IMR-90 (cell line): ENCODE measurements around the gene ACAP1. TPM values are rescaled to one million over a fixed set of nuclear protein-coding genes. Genes with fewer than 3 reads are reported as not detected.

ENCODE experiments used
- ATAC-seq: fragments of 200-7000 bp; cut with Tn5 transposase; 2 replicates; pipeline ENCODE4 v1.9.1; 2020; ENCODE audit warnings: low read depth, mild to moderate bottlenecking, moderate library complexity
- BruUV-seq: library from RNA; stranded (reverse); fragments of 400-500 nt; replicated peaks from 2 replicates; lab custom pipeline; 2021; lab: Mats Ljungman, UMichigan
- CTCF ChIA-PET: fragments of 300-600 bp; formaldehyde crosslinking; extraction: SDS; loops from one replicate; lab custom pipeline; 2021; ENCODE audit warnings: antibody characterized with exemption; lab: Yijun Ruan, JAX
- POLR2A ChIA-PET: fragments of 300-600 bp; sonication (Branson Sonifier 250); formaldehyde crosslinking; loops from one replicate; lab custom pipeline; 2022; ENCODE audit warnings: antibody characterized with exemption; ENCODE audit not compliant: unreplicated experiment; lab: Charles Lee
- DNase-seq: peaks from one replicate; pipeline ENCODE4 v3.0.0; 2013
- H2AFZ ChIP-seq: replicated peaks from 2 replicates; pipeline ENCODE3; 2013; ENCODE audit warnings: low read length, mild to moderate bottlenecking; ENCODE audit not compliant: poor library complexity
- H2AK5ac ChIP-seq: 2 replicates; pipeline ENCODE4 v1.6.1; 2013; ENCODE audit warnings: low read depth, low read length, inconsistent platforms
- H2AK9ac ChIP-seq: replicated peaks from 2 replicates; pipeline ENCODE3; 2013; ENCODE audit warnings: mild to moderate bottlenecking, low read depth, low read length, moderate library complexity; ENCODE audit not compliant: poor library complexity
- H2BK120ac ChIP-seq: 2 replicates; pipeline ENCODE4 v1.6.1; 2013; ENCODE audit warnings: low read depth, low read length, inconsistent platforms
- H2BK15ac ChIP-seq: 3 replicates; pipeline ENCODE4 v1.6.1; 2013; ENCODE audit warnings: low read depth, low read length, inconsistent platforms
- H2BK20ac ChIP-seq: 2 replicates; pipeline ENCODE4 v1.6.1; 2013; ENCODE audit warnings: low read depth, mild to moderate bottlenecking, inconsistent platforms, low read length, moderate library complexity
- H2BK5ac ChIP-seq: 2 replicates; pipeline ENCODE4 v1.6.1; 2013; ENCODE audit warnings: mild to moderate bottlenecking, low read depth, low read length, inconsistent platforms; ENCODE audit not compliant: poor library complexity, severe bottlenecking
- H3K14ac ChIP-seq: replicated peaks from 2 replicates; pipeline ENCODE4 v1.6.1; 2013; ENCODE audit warnings: low read depth, low read length, inconsistent platforms
- H3K18ac ChIP-seq: 2 replicates; pipeline ENCODE4 v1.6.1; 2013; ENCODE audit warnings: low read depth, low read length, control low read depth
- H3K23ac ChIP-seq: 2 replicates; pipeline ENCODE4 v1.6.1; 2013; ENCODE audit warnings: low read depth, low read length, inconsistent platforms
- H3K27ac ChIP-seq: 2 replicates; pipeline ENCODE4 v1.5.1; 2013; ENCODE audit warnings: mild to moderate bottlenecking, control low read depth, low read length; ENCODE audit not compliant: insufficient read depth
- H3K27me3 ChIP-seq: 2 replicates; pipeline ENCODE4 v1.6.1; 2013; ENCODE audit warnings: low read length; ENCODE audit not compliant: control insufficient read depth, insufficient read depth
- H3K36me3 ChIP-seq: 2 replicates; pipeline ENCODE4 v1.6.1; 2013; ENCODE audit warnings: low read length, mixed read lengths; ENCODE audit not compliant: control insufficient read depth, insufficient read depth
- H3K4ac ChIP-seq: 2 replicates; pipeline ENCODE4 v1.6.1; 2013; ENCODE audit warnings: low read depth, low read length, inconsistent platforms
- H3K4me1 ChIP-seq: 2 replicates; pipeline ENCODE4 v1.6.1; 2013; ENCODE audit warnings: low read length, mixed read lengths; ENCODE audit not compliant: control insufficient read depth, insufficient read depth
- H3K4me2 ChIP-seq: 2 replicates; pipeline ENCODE4 v1.6.1; 2013; ENCODE audit warnings: low read depth, mild to moderate bottlenecking, control low read depth, low read length, moderate library complexity
- H3K4me3 ChIP-seq: 2 replicates; pipeline ENCODE4 v1.5.1; 2013; ENCODE audit warnings: low read depth, mild to moderate bottlenecking, control low read depth, low read length, moderate library complexity; ENCODE audit not compliant: insufficient read depth
- H3K56ac ChIP-seq: 2 replicates; pipeline ENCODE4 v1.6.1; 2013; ENCODE audit warnings: low read length, inconsistent platforms; ENCODE audit not compliant: insufficient read depth; ENCODE audit errors: extremely low read depth
- H3K79me1 ChIP-seq, 2 experiments: 2 replicates each; pipeline ENCODE4 v1.6.1; 2013; ENCODE audit warnings: low read length in 2 of 2, inconsistent platforms in 1 of 2, low read depth in 1 of 2
- H3K9ac ChIP-seq: 2 replicates; pipeline ENCODE4 v1.6.1; 2013; ENCODE audit warnings: low read depth, low read length, control low read depth
- H3K9me1 ChIP-seq: 2 replicates; pipeline ENCODE4 v1.6.1; 2013; ENCODE audit warnings: low read length, inconsistent platforms; ENCODE audit not compliant: insufficient read depth
- H3K9me3 ChIP-seq: 2 replicates; pipeline ENCODE4 v1.6.1; 2013; ENCODE audit warnings: low read length; ENCODE audit not compliant: control insufficient read depth, insufficient read depth
- H4K20me1 ChIP-seq: 2 replicates; pipeline ENCODE4 v1.6.1; 2013; ENCODE audit warnings: low read length, inconsistent platforms; ENCODE audit not compliant: insufficient read depth
- H4K5ac ChIP-seq: 2 replicates; pipeline ENCODE4 v1.6.1; 2013; ENCODE audit warnings: mild to moderate bottlenecking, low read depth, low read length, control low read depth
- H4K8ac ChIP-seq, 2 experiments: 2 replicates each; pipeline ENCODE4 v1.6.1; 2013; ENCODE audit warnings: low read depth in 2 of 2, low read length in 2 of 2, control low read depth in 1 of 2, inconsistent platforms in 1 of 2
- H4K91ac ChIP-seq: 2 replicates; pipeline ENCODE4 v1.6.1; 2013; ENCODE audit warnings: low read depth, low read length, inconsistent platforms; ENCODE audit not compliant: insufficient read depth
- BHLHE40 ChIP-seq: fragments of 150-350 bp; IDR thresholded peaks from 2 replicates; pipeline ENCODE4 v1.6.1; 2016; ENCODE audit warnings: mild to moderate bottlenecking, low read depth, low read length
- CEBPB ChIP-seq: IDR thresholded peaks from 2 replicates; pipeline ENCODE4 v1.6.1; 2012; ENCODE audit warnings: low read depth, low read length, improper control_type of control experiment
- CHD1 ChIP-seq: IDR thresholded peaks from 2 replicates; pipeline ENCODE4 v1.6.1; 2012; ENCODE audit warnings: low read depth, low read length, improper control_type of control experiment
- CTCF ChIP-seq: conservative IDR thresholded peaks from 2 replicates; pipeline ENCODE4 v1.5.1; 2012; ENCODE audit warnings: mild to moderate bottlenecking, low read depth, low read length, improper control_type of control experiment
- ELK1 ChIP-seq: fragments of 150-350 bp; IDR thresholded peaks from 2 replicates; pipeline ENCODE4 v1.6.1; 2016; ENCODE audit warnings: low read depth, mild to moderate bottlenecking, low read length, moderate library complexity, borderline replicate concordance
- FOS ChIP-seq: fragments of 150-350 bp; IDR thresholded peaks from 2 replicates; pipeline ENCODE4 v1.6.1; 2016; ENCODE audit warnings: low read depth, low read length
- MAFK ChIP-seq: IDR thresholded peaks from 2 replicates; pipeline ENCODE4 v1.6.1; 2012; ENCODE audit warnings: low read depth, low read length, improper control_type of control experiment
- MAZ ChIP-seq: IDR thresholded peaks from 2 replicates; pipeline ENCODE4 v1.6.1; 2012; ENCODE audit warnings: low read depth, mild to moderate bottlenecking, low read length, improper control_type of control experiment, moderate library complexity, borderline replicate concordance
- MXI1 ChIP-seq: IDR thresholded peaks from 2 replicates; pipeline ENCODE4 v1.6.1; 2012; ENCODE audit warnings: low read depth, mild to moderate bottlenecking, low read length, moderate library complexity, borderline replicate concordance
- NFE2L2 ChIP-seq: fragments of 150-350 bp; IDR thresholded peaks from 2 replicates; pipeline ENCODE4 v1.6.1; 2016; ENCODE audit warnings: low read depth, mild to moderate bottlenecking, low read length
- POLR2A ChIP-seq: IDR thresholded peaks from 2 replicates; pipeline ENCODE4 v1.6.1; 2012; ENCODE audit warnings: mild to moderate bottlenecking, low read depth, low read length
- RCOR1 ChIP-seq: IDR thresholded peaks from 2 replicates; pipeline ENCODE4 v1.6.1; 2012; ENCODE audit warnings: mild to moderate bottlenecking, low read length, improper control_type of control experiment; ENCODE audit not compliant: insufficient replicate concordance
- RFX5 ChIP-seq: IDR thresholded peaks from 2 replicates; pipeline ENCODE4 v1.8.0; 2012; ENCODE audit warnings: low read depth, mild to moderate bottlenecking, low read length, moderate library complexity
- SMC3 ChIP-seq: fragments of 150-350 bp; IDR thresholded peaks from 2 replicates; pipeline ENCODE4 v1.6.1; 2016; ENCODE audit warnings: low read depth, mild to moderate bottlenecking, antibody characterized with exemption, low read length, moderate library complexity
- USF2 ChIP-seq: fragments of 150-350 bp; IDR thresholded peaks from 2 replicates; pipeline ENCODE4 v1.6.1; 2017; ENCODE audit warnings: mild to moderate bottlenecking, antibody characterized with exemption, low read length, low read depth
- WGBS, 2 experiments: methylation state at CpG; one replicate each; pipeline versions ENCODE4 v1.1.5 to v1.1.7; 2013; ENCODE audit warnings: missing lambda C conversion rate in 2 of 2; ENCODE audit not compliant: insufficient read length in 1 of 2; ENCODE audit errors: extremely low coverage in 2 of 2; 5-methylcytosine and 5-hydroxymethylcytosine counted together
- dilution Hi-C: fragments of 300-500 bp; cut with HindIII; formaldehyde crosslinking; loops from one replicate; pipeline ENCODE4 v1.14.3; 2018; ENCODE audit warnings: low sequenced_read_pairs; ENCODE audit not compliant: unreplicated experiment
- in situ Hi-C: fragments of 300-500 bp; cut with MboI; formaldehyde crosslinking; loops from 3 replicates; pipeline ENCODE4 v1.14.3; 2019; ENCODE audit warnings: low sequenced_read_pairs, inconsistent platforms, mixed read lengths
- intact Hi-C: fragments of 100-400 bp; cut with micrococcal nuclease; formaldehyde crosslinking; loops from 2 replicates; pipeline ENCODE4 v1.10.0; 2022
- polyA plus RNA-seq, 3 experiments: library from polyadenylated mRNA; depleted of rRNA; stranded (reverse); fragments of >200 nt; gene quantifications; 2 replicates each; pipeline ENCODE4 v1.2.3, GENCODE V29; 2012; ENCODE audit warnings: low replicate concordance in 1 of 3
- total RNA-seq: library from RNA; depleted of rRNA; stranded (reverse); fragments of >200 nt; gene quantifications from 2 replicates; pipeline ENCODE4 v1.2.3, GENCODE V29; 2012

The ACAP1 gene
- total and polyA plus RNA-seq, 2 of the 4 experiments (the other 2 are of a cell fraction): under 0.01 to 2.1 TPM

- no peak overlapping the region for H2BK15ac ChIP-seq
- H3K9me3 ChIP-seq: peaks cover 5% of the 10 kb centered on the region; the same call in 1 of the 2 replicates
- H3K14ac ChIP-seq: 0 out of 2 replicates have a peak overlapping the region, but pooled peaks have one; percentile 5
- H3K4me1 ChIP-seq: peaks cover 7% of the 10 kb centered on the region; the same call in 1 of the 2 replicates
- no peaks in the 10 kb centered on the region for H3K79me1 ChIP-seq
- H3K4me3 ChIP-seq: no peak overlapping the region
- no peak overlapping the region for H3K9ac ChIP-seq
- H3K36me3 ChIP-seq: peaks cover 16% of the 10 kb centered on the region; the same call in 1 of the 2 replicates
- peaks cover 2% of the 10 kb centered on the region; the same call in 1 of the 2 replicates for H3K9me1 ChIP-seq
- H3K4me2 ChIP-seq: no peak overlapping the region; the same call in 1 of the 2 replicates
- H2BK20ac ChIP-seq: no peak overlapping the region
- ATAC-seq (no peak), DNase-seq (no peak)
- peaks cover 25% of the 10 kb centered on the region for H3K27me3 ChIP-seq
- no peak overlapping the region for H3K18ac ChIP-seq
- TF ChIP-seq RCOR1 (no peak), CEBPB (no peak), USF2 (no peak), POLR2A (no peak), MXI1 (no peak), CTCF (no peak), RFX5 (no peak), FOS (no peak), MAFK (no peak), NFE2L2 (no peak), BHLHE40 (no peak), MAZ (no peak), SMC3 (no peak), CHD1 (no peak), ELK1 (no peak)
- ChIA-PET POLR2A (interaction anchor here (1.0 kb wide), 1 partner anchor 10 kb away, joined by 5 read pairs; the partner anchor contains the start of gene PLSCR3), CTCF (no interaction called here)
- no peak overlapping the region for H3K56ac ChIP-seq
- no peak overlapping the region for H4K5ac ChIP-seq
- no peak overlapping the region for H4K8ac ChIP-seq
- H2BK5ac ChIP-seq: no peak overlapping the region
- H2AK9ac ChIP-seq: no peak overlapping the region
- H4K91ac ChIP-seq: no peak overlapping the region
- H3K23ac ChIP-seq: no peak overlapping the region; the same call in none of the 2 replicates
- H3K4ac ChIP-seq: no peak overlapping the region
- H2BK120ac ChIP-seq: no peak overlapping the region
- no peaks in the 10 kb centered on the region for H4K20me1 ChIP-seq
- intact Hi-C loops (no loop called here), dilution Hi-C loops (no loop called here), in situ Hi-C loops (no loop called here)
- 0 out of 2 replicates have a peak overlapping the region, but pooled peaks have one; percentile 20 for H2AK5ac ChIP-seq
- H2AFZ ChIP-seq: peak overlapping the region; percentile 89
- 40% methylated on average over 11 of the region's 23 CpGs; no CpG with 5 or more reads in 1 of the 2 experiments for WGBS, 2 experiments
- no peak overlapping the region for H3K27ac ChIP-seq
- no TSS peak for BruUV-seq
Observed at GRCh38 chr17:7384489-7385081, 48.3 kb downstream of the ACAP1 start.
